Measurements from ENCODE around the gene SYNGR1.

DNA sequence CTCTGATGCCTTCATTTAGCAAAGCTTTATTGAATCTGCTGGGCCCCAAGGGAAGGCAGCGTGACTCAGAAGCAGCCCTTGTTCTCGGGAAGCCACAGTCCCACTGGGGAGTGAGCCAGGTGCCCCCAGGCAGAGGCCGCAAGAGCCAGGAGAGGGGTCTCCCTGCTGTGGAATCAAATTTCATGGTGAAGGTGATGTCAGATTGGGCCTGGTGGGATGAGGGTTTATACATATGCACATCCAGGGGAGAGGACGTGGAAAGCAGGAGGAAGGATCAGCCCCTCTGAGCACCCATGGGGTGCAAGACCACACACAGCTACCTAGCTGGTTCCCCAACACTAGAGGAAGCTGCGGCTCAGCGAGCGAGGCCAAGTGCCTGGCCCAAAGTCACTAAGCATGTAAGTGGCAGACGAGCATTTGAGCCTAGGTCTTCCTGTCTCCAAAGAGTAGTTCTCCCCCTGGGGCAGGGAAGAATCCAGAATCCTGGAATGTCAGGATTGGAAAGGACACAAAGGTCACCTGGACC is 2.0 kb downstream of the SYNGR1 start:
- TF ChIP-seq, protein P1, sequence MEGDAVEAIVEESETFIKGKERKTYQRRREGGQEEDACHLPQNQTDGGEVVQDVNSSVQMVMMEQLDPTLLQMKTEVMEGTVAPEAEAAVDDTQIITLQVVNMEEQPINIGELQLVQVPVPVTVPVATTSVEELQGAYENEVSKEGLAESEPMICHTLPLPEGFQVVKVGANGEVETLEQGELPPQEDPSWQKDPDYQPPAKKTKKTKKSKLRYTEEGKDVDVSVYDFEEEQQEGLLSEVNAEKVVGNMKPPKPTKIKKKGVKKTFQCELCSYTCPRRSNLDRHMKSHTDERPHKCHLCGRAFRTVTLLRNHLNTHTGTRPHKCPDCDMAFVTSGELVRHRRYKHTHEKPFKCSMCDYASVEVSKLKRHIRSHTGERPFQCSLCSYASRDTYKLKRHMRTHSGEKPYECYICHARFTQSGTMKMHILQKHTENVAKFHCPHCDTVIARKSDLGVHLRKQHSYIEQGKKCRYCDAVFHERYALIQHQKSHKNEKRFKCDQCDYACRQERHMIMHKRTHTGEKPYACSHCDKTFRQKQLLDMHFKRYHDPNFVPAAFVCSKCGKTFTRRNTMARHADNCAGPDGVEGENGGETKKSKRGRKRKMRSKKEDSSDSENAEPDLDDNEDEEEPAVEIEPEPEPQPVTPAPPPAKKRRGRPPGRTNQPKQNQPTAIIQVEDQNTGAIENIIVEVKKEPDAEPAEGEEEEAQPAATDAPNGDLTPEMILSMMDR (conservative IDR thresholded peaks at IDR 0.05), result no peak
- no peak for TF ChIP-seq ZFX (IDR thresholded peaks at IDR 0.05)

All from C4-2B (cell line).